T follicular helper cell (primary cell): Measurements from ENCODE around the gene REXO5.
A peak's percentile ranks its signal among the peaks of the same experiment; 100 is the strongest.
"Not testable (repeated sequence)": the region's sequence is repeated elsewhere in the genome, so short reads cannot be mapped to it uniquely, and the experiment has no call there.

Experiments
- DNase-seq: peaks from one replicate; pipeline ENCODE4 v3.0.0-alpha.2; 2020; ENCODE audit warnings: low read depth

REXO5 gene

GRCh38 chr16:20849589-20850390, 43.5 kb downstream of the REXO5 start:
- DNase-seq: peak; percentile 49

- DNase-seq: no peak
Observed at GRCh38 chr16:20850981-20851380, 44.7 kb downstream of the REXO5 start.

GRCh38 chr16:20851601-20852000, 45.3 kb downstream of the REXO5 start:
- no peak for DNase-seq

- no peak for DNase-seq
Observed at GRCh38 chr16:20853143-20853542, 46.8 kb downstream of the REXO5 start.

GRCh38 chr16:20853981-20854620, 47.8 kb downstream of the REXO5 start:
- no peak for DNase-seq

GRCh38 chr16:20854963-20855362, 48.6 kb downstream of the REXO5 start:
- DNase-seq: no peak

- DNase-seq: no peak
Observed at GRCh38 chr16:20857281-20857680, 51.0 kb downstream of the REXO5 start.

- DNase-seq: no peak
Observed at GRCh38 chr16:20859229-20859628, 52.9 kb downstream of the REXO5 start.

- DNase-seq: no peak
Observed at GRCh38 chr16:20859699-20860098, 53.4 kb downstream of the REXO5 start.

GRCh38 chr16:20860361-20860760, 54.0 kb downstream of the REXO5 start:
- DNase-seq: no peak

- not testable (repeated sequence) for DNase-seq
Observed at GRCh38 chr16:20860995-20861394, 54.7 kb downstream of the REXO5 start.

GRCh38 chr16:20862162-20862960, 56.0 kb downstream of the REXO5 start:
- no peak for DNase-seq

- DNase-seq: not testable (repeated sequence)
Observed at GRCh38 chr16:20864376-20864775, 58.0 kb downstream of the REXO5 start.

GRCh38 chr16:20865420-20866131, 59.2 kb downstream of the REXO5 start:
- no peak for DNase-seq

- no peak for DNase-seq
Observed at GRCh38 chr16:20866145-20866772, 59.9 kb downstream of the REXO5 start.

GRCh38 chr16:20866801-20867200, 60.5 kb downstream of the REXO5 start:
- DNase-seq: no peak

- no peak for DNase-seq
Observed at GRCh38 chr16:20867585-20867984, 61.3 kb downstream of the REXO5 start.

GRCh38 chr16:20868890-20869289, 62.6 kb downstream of the REXO5 start:
- no peak for DNase-seq

GRCh38 chr16:20870122-20870820, 63.9 kb downstream of the REXO5 start:
- DNase-seq: no peak

GRCh38 chr16:20871258-20871657, 64.9 kb downstream of the REXO5 start:
- DNase-seq: no peak
